ENCODE measurements around the gene KLHL17. TPM values are rescaled to one million over a fixed set of nuclear protein-coding genes. Genes with fewer than 3 reads are reported as not detected.

Gene KLHL17
- total RNA-seq, 1 experiment from 2014 or later: 41.4 TPM

DNA sequence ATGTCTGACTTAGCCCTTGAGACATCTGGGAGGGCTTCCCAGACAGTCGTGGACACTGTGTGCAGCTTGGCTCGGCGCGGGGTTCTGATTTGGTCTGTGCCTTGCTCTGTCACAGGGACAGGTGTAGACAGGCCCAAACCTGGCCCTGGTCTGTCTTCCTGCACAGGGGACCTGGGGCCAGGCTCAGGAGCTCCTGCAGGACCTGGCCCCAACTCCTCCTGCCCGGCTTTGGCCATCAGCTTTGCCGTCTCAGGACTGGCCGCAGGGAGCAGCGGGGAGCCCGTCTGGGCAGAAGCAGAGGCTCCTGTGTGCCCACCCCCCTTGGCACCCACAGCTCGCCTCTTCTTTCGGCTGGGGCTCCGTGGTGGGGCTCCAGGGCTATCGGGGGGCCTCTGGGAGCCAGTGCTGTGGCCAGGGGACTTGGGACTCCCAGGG is 19.8 kb downstream of the KLHL17 start:
- no peaks in the 10 kb centered on the region for H3K4me1 ChIP-seq (ENCODE audit: insufficient read depth, low read length)
- Mint-ChIP-seq H3K27me3 (ENCODE audit: low read depth) (peaks cover 65% of the 10 kb centered on the region), H3K4me3 (no peak overlapping the region), H3K36me3 (ENCODE audit: insufficient read depth in 1 of 3, low read depth in 3 of 3) (peaks cover 0 to 6% (median 4%) of the 10 kb centered on the region in 3 experiments; a peak in 4 of 7 replicates), H3K27ac (no peak overlapping the region), H3K4me1 (peaks cover 5 to 9% of the 10 kb centered on the region in 2 experiments; a peak in 3 of 4 replicates), H3K9me3 (peaks cover 4 to 6% of the 10 kb centered on the region in 2 experiments)
- H3K79me2 ChIP-seq (ENCODE audit: insufficient read depth, low read length): no peaks in the 10 kb centered on the region
- no peak overlapping the region for H2AFZ ChIP-seq (ENCODE audit: low read length)
- no peak overlapping the region for H3T11ph ChIP-seq (ENCODE audit: low read length)
- no peak overlapping the region for H3K56ac ChIP-seq (ENCODE audit: insufficient read length, low read depth, low read length)
- WGBS (ENCODE audit: extremely low coverage, insufficient read length, low lambda C conversion rate): no CpG with 5 or more reads among the region's 13 CpGs
- no peak overlapping the region for H3K23ac ChIP-seq (ENCODE audit: insufficient read length, low read depth, low read length)
- no peak overlapping the region for H2AK5ac ChIP-seq (ENCODE audit: insufficient read length, low read length)
- H2BK120ac ChIP-seq (ENCODE audit: low read depth, low read length, poor library complexity, severe bottlenecking): no peak overlapping the region
- no peak overlapping the region for H3K14ac ChIP-seq (ENCODE audit: insufficient read depth, low read length)
- H3K27me3 ChIP-seq (ENCODE audit: insufficient read depth, low read length): peaks cover 2% of the 10 kb centered on the region; the same call in 1 of the 2 replicates
- H2BK12ac ChIP-seq (ENCODE audit: insufficient read length, low read depth, low read length): no peak overlapping the region
- no peak overlapping the region for H2BK20ac ChIP-seq (ENCODE audit: low read depth, low read length, poor library complexity, severe bottlenecking)
- no peaks in the 10 kb centered on the region for H3K9me3 ChIP-seq (ENCODE audit: control insufficient read depth, low read depth, low read length)
- no peak overlapping the region for H4K5ac ChIP-seq (ENCODE audit: insufficient read length, low read depth, low read length)
- no peak overlapping the region for H4K91ac ChIP-seq (ENCODE audit: insufficient read length, low read depth, low read length)
- no peaks in the 10 kb centered on the region for H4K20me1 ChIP-seq (ENCODE audit: control insufficient read depth, insufficient read depth, insufficient read length)
- H2BK15ac ChIP-seq (ENCODE audit: low read depth, low read length): no peak overlapping the region
- TF ChIP-seq, protein P1, sequence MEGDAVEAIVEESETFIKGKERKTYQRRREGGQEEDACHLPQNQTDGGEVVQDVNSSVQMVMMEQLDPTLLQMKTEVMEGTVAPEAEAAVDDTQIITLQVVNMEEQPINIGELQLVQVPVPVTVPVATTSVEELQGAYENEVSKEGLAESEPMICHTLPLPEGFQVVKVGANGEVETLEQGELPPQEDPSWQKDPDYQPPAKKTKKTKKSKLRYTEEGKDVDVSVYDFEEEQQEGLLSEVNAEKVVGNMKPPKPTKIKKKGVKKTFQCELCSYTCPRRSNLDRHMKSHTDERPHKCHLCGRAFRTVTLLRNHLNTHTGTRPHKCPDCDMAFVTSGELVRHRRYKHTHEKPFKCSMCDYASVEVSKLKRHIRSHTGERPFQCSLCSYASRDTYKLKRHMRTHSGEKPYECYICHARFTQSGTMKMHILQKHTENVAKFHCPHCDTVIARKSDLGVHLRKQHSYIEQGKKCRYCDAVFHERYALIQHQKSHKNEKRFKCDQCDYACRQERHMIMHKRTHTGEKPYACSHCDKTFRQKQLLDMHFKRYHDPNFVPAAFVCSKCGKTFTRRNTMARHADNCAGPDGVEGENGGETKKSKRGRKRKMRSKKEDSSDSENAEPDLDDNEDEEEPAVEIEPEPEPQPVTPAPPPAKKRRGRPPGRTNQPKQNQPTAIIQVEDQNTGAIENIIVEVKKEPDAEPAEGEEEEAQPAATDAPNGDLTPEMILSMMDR (conservative IDR thresholded peaks at IDR 0.05): no peak
- H3K18ac ChIP-seq (ENCODE audit: insufficient read length, low read depth, low read length): no peak overlapping the region
- H3K27ac ChIP-seq (ENCODE audit: insufficient read length, low read depth, low read length): no peak overlapping the region
- no peak overlapping the region for H2BK5ac ChIP-seq (ENCODE audit: insufficient read length, low read length)
- H3K79me1 ChIP-seq (ENCODE audit: insufficient read depth, low read depth, low read length, poor library complexity, severe bottlenecking): no peaks in the 10 kb centered on the region
- no peaks in the 10 kb centered on the region for H3K23me2 ChIP-seq (ENCODE audit: insufficient read length, low read depth, low read length, poor library complexity, severe bottlenecking)
- H3K4ac ChIP-seq (ENCODE audit: low read depth, low read length): no peak overlapping the region
- no peak overlapping the region for H3K9ac ChIP-seq (ENCODE audit: extremely low read depth, insufficient read length, low read length)
- no peak for DNase-seq
- H4K8ac ChIP-seq (replicated peaks; ENCODE audit: insufficient read length, low read depth, low read length): no peak overlapping the region
- H3K4me2 ChIP-seq (ENCODE audit: insufficient read depth, insufficient read length, low read length): no peak overlapping the region

Data from H9 (cell line).